Testis (tissue), 3 donors: ENCODE data around the gene STX16. TPM values are rescaled to one million over a fixed set of nuclear protein-coding genes. Genes with fewer than 3 reads are reported as not detected.

Source experiments
- DNase-seq: peaks from one replicate; pipeline ENCODE4 v3.0.0-alpha.2; 2019
- H3K27ac ChIP-seq, 2 donors: fragments of 200-600 bp; sonication (generic); one replicate each; pipeline ENCODE4 v1.5.1; 2019
- H3K27me3 ChIP-seq: fragments of 200-600 bp; sonication (generic); one replicate; pipeline ENCODE4 v1.5.1; 2019
- H3K36me3 ChIP-seq: fragments of 200-600 bp; sonication (generic); one replicate; pipeline ENCODE4 v1.5.1; 2017; ENCODE audit warnings: low read depth; ENCODE audit errors: missing control alignments
- H3K4me1 ChIP-seq: fragments of 200-600 bp; sonication (generic); one replicate; pipeline ENCODE4 v1.5.1; 2019
- H3K4me3 ChIP-seq, 2 donors: fragments of 200-600 bp; sonication (generic); one replicate each; pipeline ENCODE4 v1.5.1; 2017 to 2019
- H3K9me3 ChIP-seq: fragments of 200-600 bp; sonication (generic); one replicate; pipeline ENCODE4 v1.5.1; 2017
- POLR2A ChIP-seq: fragments of 450-650 bp; IDR thresholded peaks from one replicate; pipeline ENCODE4 v1.6.1; 2017; ENCODE audit warnings: antibody characterized with exemption, mild to moderate bottlenecking, moderate library complexity
- WGBS, 2 donors: methylation state at CpG; one replicate each; pipeline ENCODE4 v1.1.5; 2018; 5-methylcytosine and 5-hydroxymethylcytosine counted together
- intact Hi-C: fragments of 100-400 bp; cut with DNase I; formaldehyde crosslinking; loops from one replicate; pipeline ENCODE4 v1.15.1; 2023; ENCODE audit warnings: low total_unique reads
- polyA plus RNA-seq: library from polyadenylated mRNA; stranded (reverse); fragments of 350-450 nt; fragmentation: Illumina TruSeq; extraction: RNeasy Lipid Tissue Mini Kit (QIAGEN cat#74804); gene quantifications from one replicate; pipeline ENCODE4 v1.2.3, GENCODE V29; 2014; ENCODE audit warnings: low read depth, low replicate concordance; ENCODE audit not compliant: insufficient read depth
- total RNA-seq, 2 donors: library from RNA; depleted of rRNA; stranded (reverse); fragments of >200 nt; gene quantifications; one replicate each; pipeline ENCODE4 v1.2.3, GENCODE V29; 2016
- TF ChIP-seq, protein P1 (sequence below), 3 experiments: fragments of 450-650 bp in 2 of 3; fragments of 200-600 bp in 1 of 3; sonication (generic) in 1 of 3; IDR thresholded peaks; one replicate each; pipeline ENCODE4 v1.5.1; 2016 to 2019; ENCODE audit warnings: antibody characterized with exemption in 3 of 3, mild to moderate bottlenecking in 2 of 3, moderate library complexity in 1 of 3

STX16 gene
- total and polyA plus RNA-seq, 3 donors from 2014 or later, result 79.3 to 124 (median 107) TPM

DNA sequence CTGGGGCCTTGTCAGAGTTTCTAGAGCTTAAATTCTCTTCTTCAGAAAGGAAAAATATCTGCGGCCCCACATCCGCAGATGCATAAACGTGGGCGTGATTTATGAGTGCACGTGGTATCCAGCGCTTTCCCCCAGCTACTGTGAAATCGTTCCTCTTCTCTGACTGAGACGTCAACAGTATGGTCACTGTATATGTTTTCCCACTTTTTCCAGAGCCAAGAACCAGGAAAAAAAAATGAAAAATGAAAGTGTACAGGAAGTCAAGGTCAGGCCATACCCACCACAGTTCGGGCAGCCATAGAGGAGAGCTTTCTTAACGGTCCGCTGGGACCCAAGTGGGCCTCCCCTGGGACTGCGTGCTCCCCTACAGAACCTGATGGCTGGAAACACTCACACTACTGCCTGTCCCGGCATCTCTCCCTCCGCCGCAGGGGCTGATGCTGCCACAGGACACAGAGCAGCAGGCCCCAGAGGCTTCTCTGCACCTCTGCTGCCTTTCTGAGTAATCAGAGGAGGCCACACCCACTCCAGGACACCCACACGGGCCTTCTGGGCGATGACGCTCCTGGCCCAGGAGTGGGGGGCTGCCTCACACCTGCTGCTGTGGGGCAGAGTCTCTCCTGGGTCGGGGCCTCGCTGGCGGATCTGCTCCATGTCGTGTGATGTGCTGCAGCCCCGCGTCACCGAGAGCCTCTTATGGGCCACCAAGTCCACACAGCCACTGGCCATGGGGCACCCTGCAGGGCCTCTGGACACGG, 16.4 kb upstream of the STX16 start:
- H3K27ac ChIP-seq, result no peak overlapping the region
- DNase-seq, result no peak
- TF ChIP-seq POLR2A, result no peak
- TF ChIP-seq, protein P1, sequence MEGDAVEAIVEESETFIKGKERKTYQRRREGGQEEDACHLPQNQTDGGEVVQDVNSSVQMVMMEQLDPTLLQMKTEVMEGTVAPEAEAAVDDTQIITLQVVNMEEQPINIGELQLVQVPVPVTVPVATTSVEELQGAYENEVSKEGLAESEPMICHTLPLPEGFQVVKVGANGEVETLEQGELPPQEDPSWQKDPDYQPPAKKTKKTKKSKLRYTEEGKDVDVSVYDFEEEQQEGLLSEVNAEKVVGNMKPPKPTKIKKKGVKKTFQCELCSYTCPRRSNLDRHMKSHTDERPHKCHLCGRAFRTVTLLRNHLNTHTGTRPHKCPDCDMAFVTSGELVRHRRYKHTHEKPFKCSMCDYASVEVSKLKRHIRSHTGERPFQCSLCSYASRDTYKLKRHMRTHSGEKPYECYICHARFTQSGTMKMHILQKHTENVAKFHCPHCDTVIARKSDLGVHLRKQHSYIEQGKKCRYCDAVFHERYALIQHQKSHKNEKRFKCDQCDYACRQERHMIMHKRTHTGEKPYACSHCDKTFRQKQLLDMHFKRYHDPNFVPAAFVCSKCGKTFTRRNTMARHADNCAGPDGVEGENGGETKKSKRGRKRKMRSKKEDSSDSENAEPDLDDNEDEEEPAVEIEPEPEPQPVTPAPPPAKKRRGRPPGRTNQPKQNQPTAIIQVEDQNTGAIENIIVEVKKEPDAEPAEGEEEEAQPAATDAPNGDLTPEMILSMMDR (IDR thresholded peaks at IDR 0.05), result no peak
- no peaks in the 10 kb centered on the region for H3K36me3 ChIP-seq
- H3K4me3 ChIP-seq, result no peak overlapping the region
- H3K27me3 ChIP-seq, result no peaks in the 10 kb centered on the region
- no peaks in the 10 kb centered on the region for H3K9me3 ChIP-seq
- WGBS, 2 donors, result 58 to 60% methylated on average over 14 to 26 of the region's 26 CpGs
- intact Hi-C loops, result no loop called here
- no peaks in the 10 kb centered on the region for H3K4me1 ChIP-seq

DNA sequence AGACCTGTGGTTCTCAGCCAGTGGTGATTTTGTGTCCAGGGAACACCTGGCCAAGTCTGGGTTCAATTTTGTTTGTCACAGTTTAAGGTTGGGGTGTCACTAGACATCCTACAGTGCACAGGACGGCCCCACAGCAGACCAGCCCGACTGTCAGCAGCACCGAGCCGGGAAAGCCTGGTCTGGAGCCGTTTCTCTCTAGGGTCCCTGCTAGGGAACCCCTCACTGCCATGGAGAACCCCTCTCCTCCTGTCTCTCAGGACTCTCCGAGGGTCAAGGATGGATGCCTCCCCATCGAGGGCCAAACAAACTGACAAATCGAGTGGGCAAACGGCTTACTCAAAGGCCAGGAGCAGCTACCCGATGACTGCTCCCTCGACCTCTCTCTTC, 15.8 kb upstream of the STX16 start:
- Histone ChIP-seq H3K27me3 (no peaks in the 10 kb centered on the region), H3K9me3 (no peaks in the 10 kb centered on the region), H3K36me3 (no peaks in the 10 kb centered on the region), H3K4me1 (no peaks in the 10 kb centered on the region), H3K4me3 (no peak overlapping the region), H3K27ac (no peak overlapping the region)
- intact Hi-C loops, result no loop called here
- TF ChIP-seq, protein P1 (IDR thresholded peaks at IDR 0.05), result no peak
- TF ChIP-seq POLR2A, result no peak
- no peak for DNase-seq
- 88% methylated on average over 8 to 11 of the region's 11 CpGs for WGBS, 2 donors

DNA sequence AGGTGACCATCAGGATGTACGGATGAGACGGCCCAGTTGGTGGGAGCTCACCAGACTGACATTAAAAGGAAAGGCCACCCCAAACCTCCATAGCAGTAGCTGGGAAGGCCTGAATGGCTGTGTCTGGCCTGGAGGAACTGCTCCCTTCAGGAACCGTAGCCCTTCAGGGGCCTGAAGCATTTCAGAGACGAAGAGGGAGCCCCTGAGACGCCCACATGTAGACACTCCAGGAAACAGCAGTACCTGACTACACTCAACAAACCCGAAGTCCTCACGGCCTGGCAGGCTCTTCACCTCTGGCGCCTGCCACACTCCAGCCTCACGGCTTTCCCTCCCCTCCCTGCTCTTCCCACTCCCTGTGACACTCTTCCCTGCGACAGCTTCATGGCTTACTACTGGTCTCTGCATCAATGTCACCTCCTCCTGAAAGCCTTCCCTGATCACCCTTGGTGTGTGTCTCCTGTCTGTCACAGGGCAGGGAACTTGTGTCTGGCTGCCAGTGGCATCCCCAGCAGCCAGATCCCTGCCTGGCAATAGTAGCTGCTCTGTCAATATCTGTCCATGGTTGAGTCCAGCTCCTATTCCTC, 14.6 kb upstream of the STX16 start:
- intact Hi-C loops, result no loop called here
- Histone ChIP-seq H3K27me3 (no peaks in the 10 kb centered on the region), H3K4me3 (no peak overlapping the region), H3K27ac (no peak overlapping the region), H3K4me1 (no peaks in the 10 kb centered on the region), H3K36me3 (no peaks in the 10 kb centered on the region), H3K9me3 (no peaks in the 10 kb centered on the region)
- TF ChIP-seq POLR2A, result no peak
- TF ChIP-seq, protein P1 (IDR thresholded peaks at IDR 0.05), result no peak
- 89 to 94% methylated on average over 10 of the region's 10 CpGs for whole genome bisulfite sequencing, 2 donors
- no peak for DNase-seq

DNA sequence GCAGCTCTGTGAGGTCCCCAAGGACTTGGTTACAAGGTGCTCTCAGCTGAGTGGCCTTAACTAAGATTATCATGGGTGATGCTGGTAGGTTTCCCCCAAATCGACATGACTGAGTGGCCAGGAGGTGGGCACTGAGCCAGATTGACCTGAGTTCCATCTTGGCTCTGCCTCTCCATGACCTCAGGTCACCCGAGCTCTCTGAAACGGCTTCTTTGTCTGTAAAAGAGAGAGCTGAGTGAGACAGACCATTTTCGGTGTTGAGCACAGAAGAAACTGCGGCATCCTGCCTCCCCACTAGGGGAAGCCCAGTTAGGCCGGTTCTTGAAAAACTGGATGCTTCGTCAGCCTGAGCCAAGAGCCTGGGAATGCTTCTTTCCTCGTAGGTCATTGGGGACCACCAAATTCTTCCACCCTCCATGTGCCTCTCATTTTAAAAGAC, 14.1 kb upstream of the STX16 start:
- no peaks in the 10 kb centered on the region for H3K27me3 ChIP-seq
- no peak for DNase-seq
- no peaks in the 10 kb centered on the region for H3K36me3 ChIP-seq
- H3K4me1 ChIP-seq, result no peaks in the 10 kb centered on the region
- 65 to 83% methylated on average over 8 of the region's 8 CpGs for WGBS, 2 donors
- TF ChIP-seq, protein P1 (IDR thresholded peaks at IDR 0.05), result no peak
- TF ChIP-seq POLR2A, result no peak
- no peaks in the 10 kb centered on the region for H3K9me3 ChIP-seq
- no peak overlapping the region for H3K27ac ChIP-seq
- no peak overlapping the region for H3K4me3 ChIP-seq
- intact Hi-C loops, result no loop called here
